Measurements from ENCODE around the gene PLAC8L1. TPM values are rescaled to one million over a fixed set of nuclear protein-coding genes. Genes with fewer than 3 reads are reported as not detected.

Gene PLAC8L1
- total and polyA plus RNA-seq, 2 donors from 2014 or later = not detected

- Histone ChIP-seq H3K4me3 (ENCODE audit: low read length in 3 of 3) (no peak overlapping the region), H3K27me3 (ENCODE audit: control insufficient read depth, insufficient read depth, low read length) (no peaks in the 10 kb centered on the region), H3K36me3 (ENCODE audit: control insufficient read depth in 2 of 3, insufficient read depth in 3 of 3, low read length in 3 of 3) (no peaks in the 10 kb centered on the region), H3K4me1 (ENCODE audit: control insufficient read depth in 2 of 3, insufficient read depth in 2 of 3, low read depth in 1 of 3, low read length in 3 of 3) (no peaks in the 10 kb centered on the region), H3K27ac (ENCODE audit: low read depth in 2 of 2, low read length in 2 of 2) (no peak overlapping the region), H3K9me3 (ENCODE audit: control insufficient read depth in 2 of 3, insufficient read depth in 1 of 3, low read length in 3 of 3) (no peaks in the 10 kb centered on the region), H3K9ac (ENCODE audit: low read length in 3 of 3) (no peak overlapping the region)
- no peak for TF ChIP-seq CTCF (IDR thresholded peaks at IDR 0.05; ENCODE audit: borderline replicate concordance, extremely low read depth, insufficient read depth)
- intact Hi-C loops (cut with DNase I) = no loop called here
- FAIRE-seq (no peak), DNase-seq (no peak)
These were observed 55.7 kb downstream of the PLAC8L1 start for GRCh38 chr5:146049704-146050026.

GRCh38 chr5:146048994-146049703 is 56.2 kb downstream of the PLAC8L1 start:
- Histone ChIP-seq H3K9me3 (ENCODE audit: control insufficient read depth in 2 of 3, insufficient read depth in 1 of 3, low read length in 3 of 3) (no peaks in the 10 kb centered on the region), H3K36me3 (ENCODE audit: control insufficient read depth in 2 of 3, insufficient read depth in 3 of 3, low read length in 3 of 3) (no peaks in the 10 kb centered on the region), H3K4me3 (ENCODE audit: low read length in 3 of 3) (no peak overlapping the region), H3K27ac (ENCODE audit: low read depth in 2 of 2, low read length in 2 of 2) (no peak overlapping the region), H3K27me3 (ENCODE audit: control insufficient read depth, insufficient read depth, low read length) (no peaks in the 10 kb centered on the region), H3K4me1 (ENCODE audit: control insufficient read depth in 2 of 3, insufficient read depth in 2 of 3, low read depth in 1 of 3, low read length in 3 of 3) (no peaks in the 10 kb centered on the region), H3K9ac (ENCODE audit: low read length in 3 of 3) (no peak overlapping the region)
- FAIRE-seq (no peak), DNase-seq (peak in 4 of 5 donors; percentile 75 to 92 (median 80))
- intact Hi-C loops (cut with DNase I) = no loop called here
- peak; percentile 70 for TF ChIP-seq CTCF (IDR thresholded peaks at IDR 0.05; ENCODE audit: borderline replicate concordance, extremely low read depth, insufficient read depth)

GRCh38 chr5:146047396-146047795 is 58.0 kb downstream of the PLAC8L1 start:
- no peak overlapping the region for H3K4me3 ChIP-seq (ENCODE audit: low read length in 3 of 3)
- no peak overlapping the region for H3K9ac ChIP-seq (ENCODE audit: low read length in 3 of 3)
- H3K27me3 ChIP-seq (ENCODE audit: control insufficient read depth, insufficient read depth, low read length) = no peaks in the 10 kb centered on the region
- no peak for TF ChIP-seq CTCF (IDR thresholded peaks at IDR 0.05; ENCODE audit: borderline replicate concordance, extremely low read depth, insufficient read depth)
- no peak for FAIRE-seq
- H3K4me1 ChIP-seq (ENCODE audit: control insufficient read depth in 2 of 3, insufficient read depth in 2 of 3, low read depth in 1 of 3, low read length in 3 of 3) = no peaks in the 10 kb centered on the region
- H3K27ac ChIP-seq (ENCODE audit: low read depth in 2 of 2, low read length in 2 of 2) = no peak overlapping the region
- no peaks in the 10 kb centered on the region for H3K36me3 ChIP-seq (ENCODE audit: control insufficient read depth in 2 of 3, insufficient read depth in 3 of 3, low read length in 3 of 3)
- intact Hi-C loops (cut with DNase I) = no loop called here
- no peaks in the 10 kb centered on the region for H3K9me3 ChIP-seq (ENCODE audit: control insufficient read depth in 2 of 3, insufficient read depth in 1 of 3, low read length in 3 of 3)
- no peak for DNase-seq

GRCh38 chr5:146043722-146044121 is 61.7 kb downstream of the PLAC8L1 start:
- Histone ChIP-seq H3K27me3 (ENCODE audit: control insufficient read depth, insufficient read depth, low read length) (no peaks in the 10 kb centered on the region), H3K36me3 (ENCODE audit: control insufficient read depth in 2 of 3, insufficient read depth in 3 of 3, low read length in 3 of 3) (no peaks in the 10 kb centered on the region), H3K4me1 (ENCODE audit: control insufficient read depth in 2 of 3, insufficient read depth in 2 of 3, low read depth in 1 of 3, low read length in 3 of 3) (no peaks in the 10 kb centered on the region), H3K4me3 (ENCODE audit: low read length in 3 of 3) (no peak overlapping the region), H3K9me3 (ENCODE audit: control insufficient read depth in 2 of 3, insufficient read depth in 1 of 3, low read length in 3 of 3) (no peaks in the 10 kb centered on the region), H3K9ac (ENCODE audit: low read length in 3 of 3) (no peak overlapping the region), H3K27ac (ENCODE audit: low read depth in 2 of 2, low read length in 2 of 2) (no peak overlapping the region)
- no peak for TF ChIP-seq CTCF (IDR thresholded peaks at IDR 0.05; ENCODE audit: borderline replicate concordance, extremely low read depth, insufficient read depth)
- intact Hi-C loops (cut with DNase I) = no loop called here
- no peak for FAIRE-seq
- no peak for DNase-seq
